Lower leg skin (tissue), 4 donors: ENCODE results near the gene NUDT2. TPM values are rescaled to one million over a fixed set of nuclear protein-coding genes. Genes with fewer than 3 reads are reported as not detected.
"Not testable (repeated sequence)": the region's sequence is repeated elsewhere in the genome, so short reads cannot be mapped to it uniquely, and the experiment has no call there.

ENCODE experiments used
- DNase-seq, 2 donors: peaks; one replicate each; pipeline ENCODE4 v3.0.0-alpha.2; 2019; ENCODE audit warnings: low spot score in 2 of 2
- H3K4me3 ChIP-seq: fragments of 200-600 bp; sonication (generic); 2 replicates; pipeline ENCODE4 v1.5.1; 2017; ENCODE audit warnings: mild to moderate bottlenecking, low read depth; ENCODE audit not compliant: poor library complexity, severe bottlenecking
- POLR2A ChIP-seq, 2 donors: fragments of 450-650 bp; IDR thresholded peaks; one replicate each; pipeline ENCODE4 v1.6.1; 2016 to 2017; ENCODE audit warnings: antibody characterized with exemption in 2 of 2, mild to moderate bottlenecking in 1 of 2, moderate library complexity in 1 of 2
- WGBS, 2 donors: methylation state at CpG; one replicate each; pipeline ENCODE4 v1.1.5; 2018; 5-methylcytosine and 5-hydroxymethylcytosine counted together
- intact Hi-C: fragments of 100-400 bp; cut with DNase I; formaldehyde crosslinking; loops from one replicate; pipeline ENCODE4 v1.15.0; 2023; ENCODE audit warnings: low total_unique reads
- total RNA-seq, 4 donors: library from RNA; depleted of rRNA; stranded (reverse); fragments of >200 nt; gene quantifications; one replicate each; pipeline ENCODE4 v1.1.0, GENCODE V29; 2016
- TF ChIP-seq, protein P1 (sequence below), 3 donors: fragments of 450-650 bp; IDR thresholded peaks; one replicate each; pipeline ENCODE4 v1.5.1; 2016; ENCODE audit warnings: antibody characterized with exemption in 3 of 3, mild to moderate bottlenecking in 3 of 3, moderate library complexity in 2 of 3

Gene NUDT2
- total RNA-seq, 4 donors from 2014 or later, result 15.1 to 27.1 (median 20.2) TPM

DNA sequence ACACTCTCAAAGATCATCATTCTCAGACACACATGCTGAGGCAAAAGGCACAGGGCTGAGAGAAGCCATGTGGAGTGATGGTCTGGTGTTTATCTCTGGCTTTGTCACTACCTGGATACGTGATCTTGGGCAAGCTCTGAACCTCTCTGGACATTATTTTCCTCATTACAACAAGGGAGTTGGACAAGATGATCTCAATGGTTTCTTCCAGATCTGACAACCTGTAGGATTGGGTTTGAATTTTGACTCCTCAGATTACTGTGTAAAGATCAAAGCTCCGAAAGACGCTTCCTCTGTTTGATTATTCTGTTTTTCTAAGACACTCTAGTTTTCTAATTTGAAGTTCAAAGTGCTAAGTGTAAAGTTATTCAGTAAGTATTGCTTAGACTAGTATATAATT, 20.0 kb downstream of the NUDT2 start:
- 96% methylated on average over 3 of the region's 3 CpGs for WGBS, 2 donors
- no peak for TF ChIP-seq POLR2A (IDR thresholded peaks at IDR 0.05)
- TF ChIP-seq, protein P1, sequence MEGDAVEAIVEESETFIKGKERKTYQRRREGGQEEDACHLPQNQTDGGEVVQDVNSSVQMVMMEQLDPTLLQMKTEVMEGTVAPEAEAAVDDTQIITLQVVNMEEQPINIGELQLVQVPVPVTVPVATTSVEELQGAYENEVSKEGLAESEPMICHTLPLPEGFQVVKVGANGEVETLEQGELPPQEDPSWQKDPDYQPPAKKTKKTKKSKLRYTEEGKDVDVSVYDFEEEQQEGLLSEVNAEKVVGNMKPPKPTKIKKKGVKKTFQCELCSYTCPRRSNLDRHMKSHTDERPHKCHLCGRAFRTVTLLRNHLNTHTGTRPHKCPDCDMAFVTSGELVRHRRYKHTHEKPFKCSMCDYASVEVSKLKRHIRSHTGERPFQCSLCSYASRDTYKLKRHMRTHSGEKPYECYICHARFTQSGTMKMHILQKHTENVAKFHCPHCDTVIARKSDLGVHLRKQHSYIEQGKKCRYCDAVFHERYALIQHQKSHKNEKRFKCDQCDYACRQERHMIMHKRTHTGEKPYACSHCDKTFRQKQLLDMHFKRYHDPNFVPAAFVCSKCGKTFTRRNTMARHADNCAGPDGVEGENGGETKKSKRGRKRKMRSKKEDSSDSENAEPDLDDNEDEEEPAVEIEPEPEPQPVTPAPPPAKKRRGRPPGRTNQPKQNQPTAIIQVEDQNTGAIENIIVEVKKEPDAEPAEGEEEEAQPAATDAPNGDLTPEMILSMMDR (IDR thresholded peaks at IDR 0.05), result no peak
- intact Hi-C loops, result no loop called here
- H3K4me3 ChIP-seq, result no peak overlapping the region
- no peak for DNase-seq

DNA sequence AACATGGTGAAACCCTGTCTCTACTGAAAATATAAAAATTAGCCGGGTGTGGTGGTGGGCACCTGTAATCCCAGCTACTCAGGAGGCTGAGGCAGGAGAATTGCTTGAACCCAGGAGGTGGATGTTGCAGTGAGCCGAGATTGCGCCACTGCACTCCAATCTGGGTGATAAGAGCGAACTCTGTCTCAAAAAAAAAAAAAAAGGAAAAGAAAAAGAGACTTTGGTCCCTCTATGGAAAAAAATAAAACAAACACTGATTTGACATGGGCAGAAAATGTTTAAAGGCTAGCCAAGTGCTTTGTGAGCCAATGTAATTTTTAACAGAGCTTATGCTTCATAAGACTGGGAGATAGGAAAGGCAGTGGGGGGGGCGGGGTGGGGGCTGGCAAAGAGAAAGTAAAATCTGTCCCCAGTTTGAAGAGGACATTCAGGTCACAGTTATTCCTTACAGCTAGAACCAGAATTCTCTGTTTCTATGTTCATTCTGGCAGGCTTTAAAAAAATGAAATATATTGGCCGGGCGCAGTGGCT, 22.8 kb downstream of the NUDT2 start:
- intact Hi-C loops, H3K4me3 ChIP-seq: not testable (repeated sequence)
- 85 to 87% methylated on average over 7 of the region's 7 CpGs for WGBS, 2 donors
- DNase-seq, result peak in 1 of 2 donors; percentile 23

DNA sequence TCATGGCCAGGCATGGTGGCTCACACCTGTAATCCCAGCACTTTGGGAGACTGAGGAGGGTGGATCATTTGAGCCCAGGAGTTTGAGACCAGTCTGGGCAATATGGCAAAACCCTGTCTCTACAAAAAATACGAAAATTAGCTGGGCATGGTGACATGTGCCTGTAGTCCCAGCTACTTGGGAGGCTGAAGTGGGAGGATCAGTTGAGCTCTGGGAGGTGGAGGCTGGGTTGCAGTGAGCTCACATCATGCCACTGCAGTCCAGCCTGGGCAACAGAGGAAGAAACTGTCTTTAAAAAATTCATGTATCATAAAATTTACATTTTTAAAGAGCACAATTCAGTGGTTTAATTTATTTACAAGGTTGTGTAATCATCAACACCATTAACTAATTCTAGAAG, 23.6 kb downstream of the NUDT2 start:
- WGBS, 2 donors, result 85 to 100% methylated on average over 1 of the region's 1 CpG
- intact Hi-C loops, H3K4me3 ChIP-seq: not testable (repeated sequence)
- DNase-seq, result peak in 1 of 2 donors; percentile 17

DNA sequence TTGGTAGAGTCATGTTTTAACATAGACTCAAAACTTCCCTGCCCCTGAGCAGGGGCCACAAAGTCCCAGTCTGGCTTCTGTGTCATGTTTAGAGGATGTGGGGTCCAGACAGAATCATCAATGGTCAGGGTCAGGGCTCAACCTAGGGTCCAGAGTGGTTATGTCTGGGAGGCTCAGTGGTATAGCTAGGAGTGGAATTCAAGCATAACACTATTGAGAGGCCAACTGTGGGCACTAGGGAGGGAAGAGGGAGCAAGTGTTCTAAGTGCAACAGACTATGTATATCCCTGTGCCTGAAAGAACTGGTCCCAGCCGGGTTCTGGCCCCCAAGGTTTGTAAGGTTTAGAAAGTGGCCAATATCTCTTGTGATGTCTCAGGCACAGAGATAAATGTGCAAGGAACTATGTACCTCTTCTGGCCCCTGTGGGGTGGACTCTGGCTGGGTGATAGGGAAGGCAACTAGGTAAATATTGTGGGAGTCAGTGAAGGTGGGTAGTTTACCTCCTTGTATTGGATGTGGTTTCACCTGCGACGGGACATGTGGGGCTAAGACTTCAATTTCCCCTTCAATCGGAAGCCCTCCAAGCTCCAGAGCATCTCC, 33.3 kb downstream of the NUDT2 start:
- TF ChIP-seq, protein P1 (IDR thresholded peaks at IDR 0.05), result no peak
- TF ChIP-seq POLR2A (IDR thresholded peaks at IDR 0.05), result no peak
- intact Hi-C loops, result no loop called here
- 92 to 95% methylated on average over 4 of the region's 4 CpGs for WGBS, 2 donors
- peak in 1 of 2 donors; percentile 61 for DNase-seq
- H3K4me3 ChIP-seq, result no peak overlapping the region

DNA sequence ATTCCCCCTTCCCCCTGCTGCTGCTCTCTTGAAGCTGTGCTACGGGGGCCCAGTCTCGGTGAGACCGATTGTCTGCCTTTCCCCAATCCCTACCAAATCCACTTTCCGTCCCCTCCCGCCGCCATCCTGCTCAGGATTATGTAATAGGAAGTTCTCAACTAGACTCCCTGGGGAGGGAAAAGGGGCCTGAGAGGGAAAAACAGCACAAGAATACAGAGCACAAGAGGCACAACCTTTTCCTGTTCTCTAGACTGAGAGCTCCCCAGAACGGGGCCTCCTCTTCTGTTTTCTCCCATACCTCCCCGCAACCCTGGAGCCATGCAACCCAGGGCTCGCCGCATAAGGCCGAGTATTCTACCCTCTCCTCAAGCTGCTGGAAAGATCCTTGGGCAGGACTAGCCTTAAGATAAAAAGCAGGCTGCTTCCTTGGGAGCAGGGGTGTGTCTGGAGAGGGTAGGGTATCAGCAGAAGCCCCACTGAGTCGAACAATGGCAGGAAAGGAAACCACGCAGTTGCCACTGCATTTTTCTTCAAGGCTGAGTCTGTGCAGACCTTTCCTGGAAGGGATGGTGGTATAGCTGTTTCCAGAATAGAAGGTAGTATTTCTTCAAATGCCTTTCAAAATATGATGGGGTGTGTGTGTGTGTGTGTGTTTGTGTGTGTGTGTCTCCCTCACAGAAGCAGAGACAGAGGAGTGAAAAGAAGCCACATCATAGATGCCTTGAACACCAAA, 34.4 kb downstream of the NUDT2 start:
- TF ChIP-seq, protein P1 (IDR thresholded peaks at IDR 0.05), result no peak
- TF ChIP-seq POLR2A (IDR thresholded peaks at IDR 0.05), result no peak
- H3K4me3 ChIP-seq, result no peak overlapping the region
- intact Hi-C loops, result no loop called here
- 68 to 72% methylated on average over 13 of the region's 13 CpGs for WGBS, 2 donors
- peak in 1 of 2 donors; percentile 61 for DNase-seq

DNA sequence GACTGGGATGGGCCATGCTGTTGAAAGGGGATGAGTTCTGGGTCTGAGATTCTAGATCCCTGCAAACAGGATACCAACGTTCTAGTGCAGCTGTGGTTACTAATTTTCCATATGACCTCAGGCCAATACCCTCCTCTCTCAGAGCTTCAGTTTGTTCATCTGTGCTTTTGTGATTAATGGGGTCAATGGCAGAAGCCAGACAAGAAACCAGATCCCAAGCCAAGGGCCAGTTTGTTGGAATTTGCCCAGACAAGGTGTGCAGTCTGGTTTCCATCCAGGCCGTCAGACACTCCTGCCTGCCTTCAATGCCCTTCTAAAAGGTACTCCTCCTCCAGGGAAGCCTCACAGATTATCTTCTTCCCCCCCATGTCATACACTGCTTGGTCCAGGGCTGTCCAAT, 35.9 kb downstream of the NUDT2 start:
- no peak overlapping the region for H3K4me3 ChIP-seq
- 54 to 74% methylated on average over 2 of the region's 2 CpGs for WGBS, 2 donors
- intact Hi-C loops, result no loop called here
- no peak for DNase-seq
- TF ChIP-seq, protein P1 (IDR thresholded peaks at IDR 0.05), result no peak
- TF ChIP-seq POLR2A (IDR thresholded peaks at IDR 0.05), result no peak
